Cardiac muscle cell (in vitro differentiated cells and primary cell): Measurements from ENCODE around the gene SCN5A. TPM values are rescaled to one million over a fixed set of nuclear protein-coding genes. Genes with fewer than 3 reads are reported as not detected.
A peak's percentile ranks its signal among the peaks of the same experiment; 100 is the strongest.

ENCODE experiments used
- DNase-seq, 2 donors: peaks; one replicate each; pipeline versions ENCODE4 v3.0.0 to v3.0.0-alpha.2; 2010 to 2017; ENCODE audit warnings: low read depth in 1 of 2, low spot score in 1 of 2
- H3K27ac ChIP-seq: fragments of 200-600 bp; sonication (generic); 2 replicates; pipeline ENCODE4 v1.5.1; 2016
- H3K27me3 ChIP-seq: fragments of 200-600 bp; sonication (generic); 2 replicates; pipeline ENCODE4 v1.6.0; 2016; ENCODE audit warnings: control low read depth
- H3K36me3 ChIP-seq: fragments of 200-600 bp; sonication (generic); 2 replicates; pipeline ENCODE4 v1.5.1; 2016; ENCODE audit warnings: control low read depth
- H3K4me1 ChIP-seq: fragments of 200-600 bp; sonication (generic); 2 replicates; pipeline ENCODE4 v1.8.1; 2017; ENCODE audit warnings: low read depth, mild to moderate bottlenecking, mixed run types
- H3K4me3 ChIP-seq: fragments of 200-600 bp; sonication (generic); 2 replicates; pipeline ENCODE4 v1.5.1; 2016; ENCODE audit warnings: mild to moderate bottlenecking
- H3K9me3 ChIP-seq: fragments of 200-600 bp; sonication (generic); 2 replicates; pipeline ENCODE4 v1.5.1; 2017; ENCODE audit warnings: low read depth, mild to moderate bottlenecking, control low read depth
- CTCF ChIP-seq: IDR thresholded peaks from 2 replicates; pipeline ENCODE4 v1.5.1; 2012; ENCODE audit warnings: low read depth, mild to moderate bottlenecking, low read length
- polyA plus RNA-seq: library from polyadenylated mRNA; unstranded; fragments of >200 nt; fragmentation: Nextera tagmentation; extraction: Ambion mirVana; gene quantifications from 2 replicates; pipeline ENCODE4 v1.2.1, GENCODE V29; 2016
- total RNA-seq: library from RNA; depleted of rRNA; stranded (reverse); fragments of >200 nt; gene quantifications from 2 replicates; pipeline ENCODE4 v1.2.3, GENCODE V29; 2016

Gene SCN5A
- total and polyA plus RNA-seq, 2 experiments from 2014 or later, result 3.1 to 9.3 TPM

GRCh38 chr3:38509732-38510131 is 139.8 kb downstream of the SCN5A start:
- H3K9me3 ChIP-seq, result no peaks in the 10 kb centered on the region
- H3K4me1 ChIP-seq, result no peaks in the 10 kb centered on the region
- no peak overlapping the region for H3K27ac ChIP-seq
- H3K4me3 ChIP-seq, result no peak overlapping the region
- DNase-seq, result no peak
- no peak for TF ChIP-seq CTCF
- H3K36me3 ChIP-seq, result peaks cover 9% of the 10 kb centered on the region
- no peaks in the 10 kb centered on the region for H3K27me3 ChIP-seq

GRCh38 chr3:38507120-38507519 is 142.4 kb downstream of the SCN5A start:
- Histone ChIP-seq H3K27me3 (no peaks in the 10 kb centered on the region), H3K27ac (no peak overlapping the region), H3K4me1 (no peaks in the 10 kb centered on the region), H3K4me3 (no peak overlapping the region), H3K36me3 (peaks cover 6% of the 10 kb centered on the region), H3K9me3 (no peaks in the 10 kb centered on the region)
- TF ChIP-seq CTCF, result no peak
- DNase-seq, result no peak

GRCh38 chr3:38500688-38501417 is 148.6 kb downstream of the SCN5A start:
- TF ChIP-seq CTCF, result no peak
- Histone ChIP-seq H3K9me3 (no peaks in the 10 kb centered on the region), H3K27ac (peak overlapping the region; percentile 2), H3K4me1 (no peaks in the 10 kb centered on the region), H3K4me3 (no peak overlapping the region), H3K27me3 (no peaks in the 10 kb centered on the region), H3K36me3 (no peaks in the 10 kb centered on the region)
- no peak for DNase-seq

Other genes with a start within 250 kb of the SCN5A start
- 34.8 and 70.4 TPM in 2 replicates for gene ACVR2B, start 195.8 kb downstream of the SCN5A start, total RNA-seq
- gene ACVR2B, start 195.8 kb downstream of the SCN5A start, polyA plus RNA-seq, result 28.6 and 32.8 TPM in 2 replicates
- gene EXOG, start 153.3 kb downstream of the SCN5A start, total RNA-seq, result 4.3 and 5.0 TPM in 2 replicates
- 7.0 and 9.1 TPM in 2 replicates for gene EXOG, start 153.3 kb downstream of the SCN5A start, polyA plus RNA-seq
- gene SCN10A, start 166.5 kb upstream of the SCN5A start, total RNA-seq, result not detected in 2 replicates
- gene SCN10A, start 166.5 kb upstream of the SCN5A start, polyA plus RNA-seq, result not detected in 2 replicates